Medulla oblongata (tissue), 1 donor: ENCODE measurements around the gene TPPP3.

Source experiments
- DNase-seq: peaks from one replicate; pipeline ENCODE4 v3.0.0-alpha.2; 2015; ENCODE audit errors: extremely low spot score

TPPP3 gene

DNA sequence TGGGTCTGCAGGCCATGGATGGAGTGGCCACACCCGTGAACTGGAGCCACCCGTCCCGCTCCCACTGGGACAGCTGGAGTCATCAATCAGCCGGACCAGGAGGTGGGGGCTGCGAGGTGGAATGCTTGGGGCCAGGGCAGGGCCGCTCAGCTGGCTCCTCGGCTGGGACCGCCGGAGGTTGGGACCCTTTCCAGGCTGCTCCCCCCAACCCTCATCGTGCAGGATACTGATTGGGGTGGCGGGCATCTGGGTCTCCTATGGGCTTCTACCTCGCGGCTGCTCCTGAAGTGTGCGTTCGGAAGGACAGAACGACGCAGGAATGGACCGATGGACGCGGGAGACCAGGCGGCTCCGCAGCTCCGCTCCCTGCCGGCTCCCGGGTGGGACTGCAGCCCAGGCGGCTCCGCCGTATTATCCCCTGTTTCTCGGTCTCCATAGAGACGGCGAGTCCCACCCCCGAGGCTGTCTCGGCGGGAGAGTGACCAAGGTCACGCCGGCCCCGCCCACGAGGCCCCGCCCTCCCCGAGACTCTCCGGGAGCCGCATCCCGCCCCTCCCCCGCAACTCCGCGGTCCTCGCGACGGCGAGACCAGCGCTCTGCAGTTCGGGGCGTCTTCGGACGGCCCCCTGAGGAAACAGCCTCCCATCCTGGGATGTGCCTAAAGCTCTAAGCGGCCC lies at the start of gene TPPP3:
Gene TPPP3, minus strand, starts transcription at position 388 of the 677 bp plus-strand sequence. CDS start 2,387 bp downstream, outside the sequence.
- peak; percentile 89 for DNase-seq

DNA sequence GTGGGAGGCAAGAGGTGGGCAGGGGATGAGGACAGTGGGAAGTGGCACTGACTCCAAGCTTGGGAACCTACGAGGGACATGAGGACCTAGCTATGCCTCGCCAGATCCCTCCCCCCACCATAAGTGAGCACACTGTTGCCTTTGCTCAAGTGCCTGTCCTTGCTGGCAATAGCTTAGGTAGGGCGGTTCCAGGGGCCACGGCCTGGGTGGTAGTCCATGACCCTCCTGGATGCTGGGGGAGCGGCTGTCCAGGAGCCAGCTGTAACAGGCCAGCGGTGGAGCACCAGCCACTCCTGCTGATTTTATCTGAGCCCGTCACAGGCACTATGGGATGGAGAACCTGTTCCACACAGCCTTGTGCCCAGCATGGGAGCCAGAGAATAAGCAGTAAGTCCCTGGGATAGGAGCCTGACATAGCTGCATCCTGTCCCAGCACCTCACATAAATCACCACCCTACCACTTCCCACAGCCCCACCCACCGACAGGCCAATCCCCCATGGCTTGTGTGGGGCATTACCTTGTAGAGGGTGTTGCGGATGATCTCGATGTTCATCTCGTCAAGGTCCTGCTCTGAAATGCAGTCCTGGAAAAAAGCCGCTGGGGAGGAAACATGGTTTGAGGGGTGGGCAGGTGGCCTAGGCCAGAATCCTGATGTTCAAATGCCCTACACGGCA lies 49.4 kb upstream of the TPPP3 start:
- no peak for DNase-seq

DNA sequence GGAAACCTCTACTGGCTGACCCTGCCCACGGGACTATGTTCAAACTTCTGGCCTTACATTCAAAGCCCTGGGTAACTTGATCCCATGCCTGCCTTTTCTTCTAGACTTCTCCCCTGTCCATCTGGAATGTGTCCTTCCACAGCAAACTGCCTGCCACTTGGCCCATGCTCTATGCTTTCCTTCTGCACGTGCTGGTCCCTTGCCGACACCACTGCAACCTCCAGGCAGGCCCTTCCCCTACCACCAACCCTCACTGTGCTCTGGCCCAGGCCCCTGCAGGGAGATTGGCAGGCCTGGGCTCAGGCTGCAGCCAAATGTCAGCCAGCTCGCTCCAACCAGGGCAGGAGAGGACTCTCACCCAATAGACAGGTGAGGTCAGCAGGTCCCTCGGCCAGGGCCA lies 48.6 kb upstream of the TPPP3 start:
- DNase-seq: no peak

- peak; percentile 56 for DNase-seq
These were observed 48.0 kb upstream of the TPPP3 start for GRCh38 chr16:67441271-67441753.

DNA sequence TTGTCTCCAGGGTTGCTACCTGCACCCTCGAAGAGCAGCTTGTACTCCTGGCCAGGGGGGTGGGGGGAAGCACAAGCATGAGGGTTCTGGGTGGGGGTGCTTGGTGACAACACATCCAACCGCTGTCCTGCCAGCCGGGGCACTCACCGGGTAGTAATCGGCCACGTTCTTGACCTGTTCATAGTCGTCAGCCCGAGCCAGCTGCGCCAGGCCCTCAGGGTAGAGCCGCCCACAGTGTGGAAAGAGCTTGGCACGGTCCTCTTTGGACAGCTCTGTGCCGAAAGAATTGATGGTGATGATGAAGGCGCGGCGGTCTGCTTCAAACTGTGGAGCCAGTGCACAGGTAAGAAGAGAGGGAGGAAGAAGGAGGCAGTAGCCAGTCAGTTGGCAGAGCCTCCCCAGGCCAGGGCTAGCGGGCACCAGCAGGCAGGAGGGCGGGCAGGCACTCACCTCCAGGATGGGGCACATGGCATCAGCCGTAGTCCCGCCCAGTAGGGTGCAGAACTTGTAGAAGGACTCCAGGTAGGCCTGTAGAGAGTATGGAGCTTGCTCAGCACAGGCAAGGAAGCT lies 45.6 kb upstream of the TPPP3 start:
- DNase-seq: no peak

- DNase-seq: no peak
These were observed 44.9 kb upstream of the TPPP3 start for GRCh38 chr16:67438098-67438791.

DNA sequence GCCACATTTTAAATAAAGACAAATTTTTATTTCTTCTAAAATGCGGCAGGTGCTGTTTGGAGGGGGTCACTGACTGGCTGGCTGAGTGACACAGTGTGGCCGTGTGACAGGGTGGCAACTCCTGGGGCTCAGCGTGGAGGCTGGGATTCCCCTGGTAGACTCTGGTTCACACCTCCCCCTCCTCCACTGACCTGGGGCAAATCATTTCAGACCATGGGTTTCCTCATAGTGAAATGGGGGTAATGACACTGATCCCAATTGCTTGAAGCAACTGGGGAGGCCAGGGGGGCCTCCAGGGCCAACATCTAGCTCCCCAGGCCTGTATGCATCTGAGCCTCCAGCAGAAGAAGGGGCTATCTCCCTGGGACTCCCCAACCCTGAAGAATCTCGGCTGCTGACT lies 44.2 kb upstream of the TPPP3 start:
- DNase-seq: no peak

DNA sequence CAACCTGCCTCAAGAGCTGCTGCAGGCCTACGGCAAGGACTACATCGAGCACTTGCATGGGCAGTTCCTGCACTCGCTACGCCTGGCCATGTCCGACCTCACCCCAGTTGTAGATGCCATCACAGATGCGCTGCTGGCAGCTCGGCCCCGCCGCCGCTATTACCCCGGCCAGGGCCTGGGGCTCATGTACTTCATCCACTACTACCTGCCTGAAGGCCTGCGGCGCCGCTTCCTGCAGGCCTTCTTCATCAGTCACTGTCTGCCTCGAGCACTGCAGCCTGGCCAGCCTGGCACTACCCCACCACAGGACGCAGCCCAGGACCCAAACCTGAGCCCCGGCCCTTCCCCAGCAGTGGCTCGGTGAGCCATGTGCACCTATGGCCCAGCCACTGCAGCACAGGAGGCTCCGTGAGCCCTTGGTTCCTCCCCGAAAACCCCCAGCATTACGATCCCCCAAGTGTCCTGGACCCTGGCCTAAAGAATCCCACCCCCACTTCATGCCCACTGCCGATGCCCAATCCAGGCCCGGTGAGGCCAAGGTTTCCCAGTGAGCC lies 43.4 kb upstream of the TPPP3 start:
- DNase-seq: no peak

DNA sequence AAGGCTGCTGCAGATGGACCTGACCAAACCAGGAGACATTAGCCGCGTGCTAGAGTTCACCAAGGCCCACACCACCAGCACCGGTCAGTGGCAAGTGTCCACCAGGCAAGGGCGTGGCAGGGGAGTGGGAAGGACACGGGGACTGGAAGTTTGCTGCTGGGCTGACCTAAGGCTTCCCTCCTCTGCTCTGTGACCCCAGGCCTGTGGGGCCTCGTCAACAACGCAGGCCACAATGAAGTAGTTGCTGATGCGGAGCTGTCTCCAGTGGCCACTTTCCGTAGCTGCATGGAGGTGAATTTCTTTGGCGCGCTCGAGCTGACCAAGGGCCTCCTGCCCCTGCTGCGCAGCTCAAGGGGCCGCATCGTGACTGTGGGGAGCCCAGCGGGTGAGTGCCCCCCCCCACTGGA lies 42.5 kb upstream of the TPPP3 start:
- no peak for DNase-seq

- DNase-seq: no peak
These were observed 39.9 kb upstream of the TPPP3 start for GRCh38 chr16:67433131-67433719.

DNA sequence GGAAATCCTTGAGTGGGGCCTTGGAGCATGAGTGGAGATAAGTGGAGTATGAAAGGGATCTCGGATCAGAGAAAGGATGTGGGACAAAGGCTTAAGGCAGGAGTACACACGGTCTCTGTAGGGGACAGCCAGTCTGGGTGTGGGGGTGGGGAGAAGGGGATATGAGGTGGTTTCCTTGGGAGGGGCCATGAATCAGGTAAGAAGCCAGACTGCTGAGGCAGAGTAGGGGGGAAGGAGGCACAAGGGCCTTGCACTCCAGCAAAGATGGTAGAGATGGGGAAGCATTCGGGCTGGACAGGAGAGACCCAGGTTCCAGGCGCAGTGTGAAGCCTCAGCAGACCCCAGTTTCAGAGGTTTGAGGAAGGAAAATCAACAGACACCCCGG lies 39.2 kb upstream of the TPPP3 start:
- no peak for DNase-seq

DNA sequence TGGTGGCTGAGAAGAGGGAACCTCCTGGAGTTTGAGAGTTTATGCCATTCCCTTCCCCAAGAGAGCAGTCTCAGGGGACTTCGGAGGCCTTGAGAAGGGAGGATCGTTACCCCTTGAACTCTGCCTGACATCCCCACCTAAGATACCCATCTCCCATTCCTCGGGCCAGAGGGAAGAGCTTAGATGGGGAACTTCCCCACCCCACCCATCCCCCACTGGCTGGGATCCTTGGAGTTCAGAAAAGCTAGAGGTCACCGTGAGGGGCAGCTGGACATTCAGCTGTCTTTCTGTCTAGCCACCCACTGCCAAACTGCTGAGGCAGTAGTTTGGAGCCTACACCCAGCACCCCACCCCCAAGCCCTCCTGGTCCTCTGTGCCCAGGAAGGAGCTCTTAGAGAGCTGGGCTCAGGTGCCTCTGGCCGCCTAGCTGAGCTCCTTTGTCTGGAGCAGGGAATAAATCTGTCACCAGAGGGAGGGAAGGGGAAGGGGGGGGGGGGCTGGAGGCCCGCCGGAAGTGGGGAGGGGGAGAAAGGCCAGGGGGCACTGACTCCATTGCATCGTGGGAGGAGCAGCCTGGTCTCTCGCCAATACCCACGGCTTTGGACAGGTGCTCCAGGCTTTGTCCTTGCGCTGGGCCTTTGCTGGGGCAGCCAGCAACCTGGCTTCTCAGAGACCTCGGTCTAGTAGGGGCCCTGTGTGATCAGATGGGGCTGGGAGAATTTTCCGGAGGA lies 38.6 kb upstream of the TPPP3 start:
- no peak for DNase-seq

- peak; percentile 41 for DNase-seq
These were observed 37.9 kb upstream of the TPPP3 start, which contains the start of gene HSD11B2 for GRCh38 chr16:67430977-67431774. HSD11B2 (plus strand) TSS chr16:67431121; CDS start chr16:67431249, 128 bp downstream.

GRCh38 chr16:67430504-67430976 lies 37.2 kb upstream of the TPPP3 start:
- DNase-seq: no peak

DNA sequence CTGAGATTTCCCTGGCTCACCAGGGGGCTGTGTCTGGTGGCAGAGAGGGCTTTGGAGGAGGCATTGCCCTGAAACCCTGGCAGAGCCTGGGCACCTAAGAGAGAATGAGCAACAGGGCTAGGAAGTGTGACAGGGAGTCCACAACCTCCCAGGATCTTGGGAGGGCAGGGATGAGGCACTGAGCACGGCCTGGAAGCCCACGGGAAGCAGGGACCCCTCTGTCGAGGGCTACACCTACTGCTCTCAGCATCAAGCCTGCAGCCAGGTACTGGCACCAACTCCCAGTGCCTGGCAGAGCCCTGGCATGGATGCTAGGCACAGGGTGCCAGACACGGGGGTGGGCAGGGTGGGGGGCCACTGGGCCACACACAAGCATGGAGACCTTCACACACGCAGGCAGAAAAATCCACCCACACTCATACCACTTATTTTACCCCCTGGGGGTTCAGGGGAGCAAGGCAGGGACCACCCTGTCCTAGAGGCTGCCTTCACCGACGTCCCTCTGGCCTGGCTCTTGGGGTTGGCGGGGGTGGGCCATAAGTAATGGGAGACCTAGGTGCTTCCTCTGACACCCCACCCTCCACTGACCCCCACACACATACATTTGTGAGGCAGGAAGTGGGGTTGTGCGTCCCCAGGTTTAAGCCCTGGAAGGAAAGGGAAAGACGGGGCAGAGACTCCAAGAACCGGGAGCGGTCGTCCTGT lies 36.7 kb upstream of the TPPP3 start:
- no peak for DNase-seq

DNA sequence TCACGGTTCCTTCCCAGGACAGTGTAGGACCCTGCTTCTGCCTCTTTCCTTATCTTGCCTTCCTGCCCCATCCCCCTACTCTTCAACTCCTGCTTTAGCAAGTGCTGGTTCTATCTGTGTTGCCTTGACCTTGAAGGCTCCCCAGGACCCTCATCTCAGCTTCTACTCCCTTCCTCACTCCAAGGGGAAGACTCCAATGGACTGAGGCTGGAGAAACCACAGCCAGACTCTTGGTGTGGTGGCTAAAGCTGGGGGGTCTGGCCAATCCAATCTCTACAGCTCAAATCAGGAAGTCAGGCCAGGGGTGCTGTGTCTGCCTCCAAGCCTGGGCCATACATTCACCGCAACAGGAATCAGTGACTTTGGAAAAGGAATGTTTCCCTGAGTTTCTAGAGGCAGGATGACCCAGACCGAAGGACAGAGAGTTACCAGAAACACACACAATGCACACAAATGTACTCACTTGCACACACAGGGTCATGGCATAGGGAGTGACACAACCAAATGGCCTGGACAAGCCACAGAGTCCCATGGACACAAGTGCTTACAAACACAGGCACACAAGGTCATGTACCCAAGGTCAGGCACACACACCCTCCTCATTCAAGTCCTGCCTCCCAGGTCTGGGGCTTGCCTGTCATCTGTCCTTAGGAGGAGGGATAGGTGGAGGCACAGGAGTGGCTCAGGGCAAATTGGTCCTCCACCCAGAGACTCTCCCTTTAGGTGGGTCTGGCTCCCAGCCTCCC lies 35.9 kb upstream of the TPPP3 start:
- DNase-seq: no peak

DNA sequence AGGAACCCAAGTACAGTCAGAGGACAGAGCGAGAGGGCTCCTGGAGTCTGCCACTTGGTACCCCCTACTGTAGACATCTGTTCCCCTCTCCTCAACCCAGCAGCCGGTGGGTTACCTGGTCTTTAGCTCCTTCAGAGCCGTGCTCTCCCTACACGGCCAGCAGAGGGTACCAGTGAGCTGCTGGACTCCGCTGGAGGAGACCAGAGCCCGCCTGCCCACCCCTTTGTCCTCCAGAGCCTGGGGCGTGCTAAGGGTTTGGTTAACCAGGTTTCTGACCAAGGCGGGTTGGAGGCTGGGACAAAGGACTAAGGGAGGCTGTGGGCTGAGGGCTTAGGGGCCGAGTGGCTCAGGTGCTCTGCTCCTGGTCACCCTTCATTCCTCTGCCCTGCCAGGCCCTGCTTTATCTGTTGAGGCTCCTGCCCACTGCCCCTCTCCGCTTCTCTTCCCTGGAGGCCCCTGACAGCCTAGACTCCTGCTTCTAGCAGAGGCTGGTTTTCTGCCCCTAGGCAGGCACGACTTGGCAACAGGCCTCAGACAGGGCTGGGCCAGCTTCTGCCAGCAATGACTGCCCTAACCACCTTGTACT lies 34.9 kb upstream of the TPPP3 start:
- DNase-seq: peak; percentile 67

DNA sequence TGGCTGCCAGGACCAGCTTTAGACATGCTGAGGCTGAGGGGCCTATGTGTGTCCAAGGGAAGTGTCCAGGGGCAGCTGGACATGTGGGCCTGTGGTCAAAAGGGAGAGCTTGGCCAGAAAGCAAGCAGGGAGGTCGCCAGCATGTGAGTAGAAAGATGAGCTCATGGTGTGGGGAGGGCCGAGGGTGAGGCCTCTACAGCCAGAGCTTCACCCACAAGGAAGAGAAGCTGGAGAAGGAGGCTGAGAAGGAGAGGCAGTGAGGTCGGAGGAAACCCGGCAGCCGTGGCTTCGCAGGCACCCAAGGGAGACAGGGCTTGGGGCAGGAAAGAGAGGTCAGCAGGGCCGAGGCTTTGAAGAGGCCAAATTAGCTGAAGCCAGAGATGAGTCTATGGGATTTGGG lies 33.7 kb upstream of the TPPP3 start:
- no peak for DNase-seq
